Ammon's horn (tissue), 1 donor: ENCODE measurements around the gene KIFAP3.
"Not testable (repeated sequence)": the region's sequence is repeated elsewhere in the genome, so short reads cannot be mapped to it uniquely, and the experiment has no call there.

ENCODE experiments used
- DNase-seq: peaks from one replicate; pipeline ENCODE4 v3.0.0-alpha.2; 2016; ENCODE audit warnings: low spot score

The KIFAP3 gene

GRCh38 chr1:170074250-170075157, at the start of gene KIFAP3:
KIFAP3 (minus strand) TSS chr1:170074695; CDS start chr1:170074467, 228 bp downstream.
- peak; percentile 98 for DNase-seq

- DNase-seq, result no peak
These were observed 47.9 kb upstream of the KIFAP3 start for GRCh38 chr1:170122366-170122765.

- DNase-seq, result no peak
These were observed 40.4 kb upstream of the KIFAP3 start for GRCh38 chr1:170114906-170115305.

GRCh38 chr1:170113140-170113539, 38.6 kb upstream of the KIFAP3 start:
- DNase-seq, result not testable (repeated sequence)

- DNase-seq, result no peak
These were observed 23.0 kb upstream of the KIFAP3 start for GRCh38 chr1:170097449-170097948.

- DNase-seq, result no peak
These were observed 22.4 kb upstream of the KIFAP3 start for GRCh38 chr1:170096806-170097340.

- DNase-seq, result no peak
These were observed 21.7 kb upstream of the KIFAP3 start for GRCh38 chr1:170095976-170096748.

GRCh38 chr1:170094697-170095616, 20.5 kb upstream of the KIFAP3 start:
- not testable (repeated sequence) for DNase-seq

- no peak for DNase-seq
These were observed 12.0 kb upstream of the KIFAP3 start for GRCh38 chr1:170086399-170087032.

- no peak for DNase-seq
These were observed 10.6 kb upstream of the KIFAP3 start for GRCh38 chr1:170085091-170085490.

- no peak for DNase-seq
These were observed 4.2 kb upstream of the KIFAP3 start for GRCh38 chr1:170078610-170079189.

- no peak for DNase-seq
These were observed 3.4 kb upstream of the KIFAP3 start for GRCh38 chr1:170077926-170078325.

GRCh38 chr1:170076952-170077351, 2.5 kb upstream of the KIFAP3 start:
- not testable (repeated sequence) for DNase-seq

- no peak for DNase-seq
These were observed 1.7 kb upstream of the KIFAP3 start for GRCh38 chr1:170076199-170076598.

- peak; percentile 4 for DNase-seq
These were observed 691 bp upstream of the KIFAP3 start for GRCh38 chr1:170075186-170075585.

- no peak for DNase-seq
These were observed 624 bp downstream of the KIFAP3 start for GRCh38 chr1:170073893-170074249.

- DNase-seq, result no peak
These were observed 3.1 kb downstream of the KIFAP3 start for GRCh38 chr1:170071378-170071777.

- no peak for DNase-seq
These were observed 5.6 kb downstream of the KIFAP3 start for GRCh38 chr1:170068923-170069322.

- DNase-seq, result no peak
These were observed 7.2 kb downstream of the KIFAP3 start for GRCh38 chr1:170067253-170067819.

GRCh38 chr1:170064821-170065220, 9.7 kb downstream of the KIFAP3 start:
- DNase-seq, result no peak
